ENCODE data around the gene LAMA3. TPM values are rescaled to one million over a fixed set of nuclear protein-coding genes. Genes with fewer than 3 reads are reported as not detected.

LAMA3 gene
- total RNA-seq, 2 donors from 2014 or later, result 5.0 to 6.4 TPM

DNA sequence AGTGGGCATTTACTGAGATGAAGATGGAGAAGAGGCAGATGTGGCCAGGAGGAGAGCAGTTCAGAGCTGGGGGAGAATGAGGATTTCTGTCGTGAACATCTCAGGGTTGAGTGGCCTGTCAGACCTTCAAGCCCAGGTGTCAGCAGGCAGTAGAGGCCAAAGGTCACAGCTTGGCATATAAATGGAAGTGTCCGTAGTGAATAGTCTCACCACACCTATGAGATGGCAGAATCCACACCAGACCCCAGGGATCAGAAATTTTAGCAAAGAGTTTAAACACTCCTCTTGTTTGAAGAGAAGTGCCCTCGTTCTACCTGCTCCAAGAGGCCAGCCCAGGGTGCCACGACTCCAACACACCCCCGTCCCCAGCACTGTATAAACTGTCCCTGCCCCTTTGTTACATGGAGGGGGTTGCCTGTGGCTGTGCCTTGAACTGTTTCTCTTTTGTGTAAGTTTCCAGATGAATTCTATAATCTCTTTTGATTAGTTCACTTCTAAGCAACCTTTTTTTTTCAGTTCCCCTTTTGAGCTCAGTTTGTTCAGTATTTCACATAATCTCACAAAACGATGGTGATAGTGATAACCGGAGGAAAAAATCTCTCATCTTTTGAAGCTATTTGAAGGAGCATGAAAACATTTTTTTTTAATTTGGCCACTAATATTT is 256.3 kb downstream of the LAMA3 start:
- H3K9me3 ChIP-seq, result no peaks in the 10 kb centered on the region
- no peaks in the 10 kb centered on the region for H3K27me3 ChIP-seq
- H3K27ac ChIP-seq, result no peak overlapping the region
- H3K4me3 ChIP-seq, result no peak overlapping the region
- H3K4me1 ChIP-seq, result no peaks in the 10 kb centered on the region
- H3K36me3 ChIP-seq, result no peaks in the 10 kb centered on the region
- DNase-seq (ENCODE audit: low spot score), result no peak
- TF ChIP-seq, protein P1, sequence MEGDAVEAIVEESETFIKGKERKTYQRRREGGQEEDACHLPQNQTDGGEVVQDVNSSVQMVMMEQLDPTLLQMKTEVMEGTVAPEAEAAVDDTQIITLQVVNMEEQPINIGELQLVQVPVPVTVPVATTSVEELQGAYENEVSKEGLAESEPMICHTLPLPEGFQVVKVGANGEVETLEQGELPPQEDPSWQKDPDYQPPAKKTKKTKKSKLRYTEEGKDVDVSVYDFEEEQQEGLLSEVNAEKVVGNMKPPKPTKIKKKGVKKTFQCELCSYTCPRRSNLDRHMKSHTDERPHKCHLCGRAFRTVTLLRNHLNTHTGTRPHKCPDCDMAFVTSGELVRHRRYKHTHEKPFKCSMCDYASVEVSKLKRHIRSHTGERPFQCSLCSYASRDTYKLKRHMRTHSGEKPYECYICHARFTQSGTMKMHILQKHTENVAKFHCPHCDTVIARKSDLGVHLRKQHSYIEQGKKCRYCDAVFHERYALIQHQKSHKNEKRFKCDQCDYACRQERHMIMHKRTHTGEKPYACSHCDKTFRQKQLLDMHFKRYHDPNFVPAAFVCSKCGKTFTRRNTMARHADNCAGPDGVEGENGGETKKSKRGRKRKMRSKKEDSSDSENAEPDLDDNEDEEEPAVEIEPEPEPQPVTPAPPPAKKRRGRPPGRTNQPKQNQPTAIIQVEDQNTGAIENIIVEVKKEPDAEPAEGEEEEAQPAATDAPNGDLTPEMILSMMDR (IDR thresholded peaks at IDR 0.05), result no peak

DNA sequence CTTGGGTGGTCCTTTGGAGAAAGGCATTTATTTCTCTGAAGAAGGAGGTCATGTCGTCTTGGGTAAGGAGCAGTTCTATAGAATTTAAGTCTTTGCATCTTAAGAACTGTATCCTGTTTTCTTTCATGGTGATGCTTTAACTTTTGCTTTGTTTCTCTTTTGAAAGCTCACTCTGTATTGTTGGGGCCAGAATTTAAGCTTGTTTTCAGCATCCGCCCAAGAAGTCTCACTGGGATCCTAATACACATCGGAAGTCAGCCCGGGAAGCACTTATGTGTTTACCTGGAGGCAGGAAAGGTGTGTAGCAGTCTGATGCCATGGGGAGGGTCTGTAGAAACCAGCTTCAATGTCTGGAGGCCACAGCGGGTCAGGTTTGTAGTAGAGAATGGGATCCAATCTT is 260.6 kb downstream of the LAMA3 start:
- TF ChIP-seq, protein P1 (IDR thresholded peaks at IDR 0.05), result no peak
- Histone ChIP-seq H3K27me3 (no peaks in the 10 kb centered on the region), H3K4me1 (no peaks in the 10 kb centered on the region), H3K9me3 (no peaks in the 10 kb centered on the region), H3K27ac (no peak overlapping the region), H3K36me3 (no peaks in the 10 kb centered on the region), H3K4me3 (no peak overlapping the region)
- no peak for DNase-seq (ENCODE audit: low spot score)

DNA sequence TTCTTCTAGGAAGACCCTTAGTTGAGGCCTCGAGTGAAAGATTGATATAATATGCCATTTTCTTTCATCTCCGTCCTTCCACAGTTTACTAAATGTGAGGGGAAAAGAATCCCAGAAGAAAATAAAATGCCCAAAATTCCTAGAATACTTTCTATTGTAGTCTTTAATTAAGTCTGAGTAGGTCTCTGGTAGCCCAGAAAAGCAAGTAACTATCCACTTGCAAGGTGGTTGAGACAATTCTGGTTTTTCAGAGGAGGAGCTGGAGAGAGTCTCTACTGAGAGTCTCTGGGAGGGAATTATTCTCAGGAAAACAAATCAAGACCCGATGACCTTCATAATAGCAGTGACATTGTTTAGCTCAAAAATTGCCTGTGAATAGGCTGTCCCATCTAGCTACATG is 261.4 kb downstream of the LAMA3 start:
- no peaks in the 10 kb centered on the region for H3K9me3 ChIP-seq
- H3K36me3 ChIP-seq, result no peaks in the 10 kb centered on the region
- no peak for DNase-seq (ENCODE audit: low spot score)
- TF ChIP-seq, protein P1 (IDR thresholded peaks at IDR 0.05), result no peak
- H3K4me3 ChIP-seq, result no peak overlapping the region
- H3K27me3 ChIP-seq, result no peaks in the 10 kb centered on the region
- no peak overlapping the region for H3K27ac ChIP-seq
- H3K4me1 ChIP-seq, result no peaks in the 10 kb centered on the region

DNA sequence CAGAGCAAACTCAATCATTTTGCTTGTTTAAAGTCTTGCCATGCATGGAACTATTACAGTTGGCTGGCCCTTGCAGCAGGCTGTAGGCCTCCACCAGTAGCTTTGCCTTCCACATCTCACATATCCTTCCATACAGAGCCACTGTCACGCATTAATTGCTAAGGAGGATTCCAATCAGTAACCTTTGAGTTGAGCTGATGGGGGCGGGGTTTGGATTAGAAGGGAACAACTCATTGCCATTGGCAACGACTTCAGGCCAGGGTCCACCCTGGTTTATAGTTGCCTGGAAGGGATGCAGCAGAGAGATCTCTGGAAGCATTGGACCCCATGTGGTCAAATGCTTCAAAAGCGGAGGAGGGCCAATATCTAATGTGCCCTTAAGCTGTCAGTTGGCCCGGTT is 262.0 kb downstream of the LAMA3 start:
- Histone ChIP-seq H3K27me3 (no peaks in the 10 kb centered on the region), H3K36me3 (no peaks in the 10 kb centered on the region), H3K4me1 (no peaks in the 10 kb centered on the region), H3K27ac (no peak overlapping the region), H3K4me3 (no peak overlapping the region), H3K9me3 (no peaks in the 10 kb centered on the region)
- TF ChIP-seq, protein P1 (IDR thresholded peaks at IDR 0.05), result no peak
- no peak for DNase-seq (ENCODE audit: low spot score)

DNA sequence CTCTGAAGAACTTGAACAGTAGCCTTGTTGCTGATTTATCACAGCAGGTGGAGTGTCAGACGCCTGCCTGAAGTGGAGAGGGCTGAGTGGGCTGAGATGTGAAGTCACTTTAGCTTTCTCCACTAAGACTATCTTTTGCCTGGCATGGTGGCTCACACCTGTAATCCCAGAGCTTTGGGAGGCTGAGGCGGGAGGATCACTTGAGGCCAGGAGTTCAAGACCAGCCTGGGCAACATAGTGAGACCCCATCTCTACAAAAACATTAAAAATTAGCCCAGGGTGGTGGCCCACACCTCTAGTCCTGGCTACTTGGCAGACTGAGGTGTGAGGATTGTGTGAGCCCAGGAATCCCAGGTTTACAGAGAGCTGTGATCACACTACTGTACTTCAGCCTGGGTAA is 264.7 kb downstream of the LAMA3 start:
- DNase-seq (ENCODE audit: low spot score), result no peak
- H3K27ac ChIP-seq, result no peak overlapping the region
- no peaks in the 10 kb centered on the region for H3K4me1 ChIP-seq
- H3K36me3 ChIP-seq, result no peaks in the 10 kb centered on the region
- TF ChIP-seq, protein P1 (IDR thresholded peaks at IDR 0.05), result no peak
- H3K27me3 ChIP-seq, result no peaks in the 10 kb centered on the region
- no peak overlapping the region for H3K4me3 ChIP-seq
- no peaks in the 10 kb centered on the region for H3K9me3 ChIP-seq

DNA sequence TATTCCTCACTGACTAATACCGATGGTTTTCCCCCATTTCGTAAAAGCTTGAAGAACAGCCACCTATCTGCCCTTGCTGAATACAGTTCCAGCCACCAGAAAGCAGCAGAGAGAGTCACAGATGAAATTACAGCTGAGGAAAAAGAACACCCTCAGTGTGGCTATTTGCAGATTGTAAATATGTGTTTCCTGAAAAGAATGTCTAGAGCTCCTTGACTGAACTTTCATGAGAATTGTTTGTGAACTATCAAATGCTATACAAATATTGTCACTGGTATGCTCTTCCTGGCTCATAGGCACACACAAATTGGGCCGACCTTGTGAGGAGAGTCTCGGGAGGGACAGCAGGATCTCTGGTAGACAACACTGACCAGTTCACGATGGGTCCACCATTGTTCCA is 267.2 kb downstream of the LAMA3 start:
- Histone ChIP-seq H3K9me3 (no peaks in the 10 kb centered on the region), H3K36me3 (no peaks in the 10 kb centered on the region), H3K4me3 (no peak overlapping the region), H3K27me3 (no peaks in the 10 kb centered on the region), H3K27ac (no peak overlapping the region), H3K4me1 (no peaks in the 10 kb centered on the region)
- no peak for DNase-seq (ENCODE audit: low spot score)
- TF ChIP-seq, protein P1 (IDR thresholded peaks at IDR 0.05), result no peak

Data from right atrium auricular region (tissue), 2 donors.